IPS DF 4.7 (cell line): Measurements from ENCODE around the gene CD44.
"Not testable (repeated sequence)": the region's sequence is repeated elsewhere in the genome, so short reads cannot be mapped to it uniquely, and the experiment has no call there.

Experiments used
- DNase-seq: peaks from one replicate; pipeline ENCODE4 v3.0.0-alpha.2; 2013; ENCODE audit warnings: low spot score; ENCODE audit errors: extremely low read depth

The CD44 gene

DNA sequence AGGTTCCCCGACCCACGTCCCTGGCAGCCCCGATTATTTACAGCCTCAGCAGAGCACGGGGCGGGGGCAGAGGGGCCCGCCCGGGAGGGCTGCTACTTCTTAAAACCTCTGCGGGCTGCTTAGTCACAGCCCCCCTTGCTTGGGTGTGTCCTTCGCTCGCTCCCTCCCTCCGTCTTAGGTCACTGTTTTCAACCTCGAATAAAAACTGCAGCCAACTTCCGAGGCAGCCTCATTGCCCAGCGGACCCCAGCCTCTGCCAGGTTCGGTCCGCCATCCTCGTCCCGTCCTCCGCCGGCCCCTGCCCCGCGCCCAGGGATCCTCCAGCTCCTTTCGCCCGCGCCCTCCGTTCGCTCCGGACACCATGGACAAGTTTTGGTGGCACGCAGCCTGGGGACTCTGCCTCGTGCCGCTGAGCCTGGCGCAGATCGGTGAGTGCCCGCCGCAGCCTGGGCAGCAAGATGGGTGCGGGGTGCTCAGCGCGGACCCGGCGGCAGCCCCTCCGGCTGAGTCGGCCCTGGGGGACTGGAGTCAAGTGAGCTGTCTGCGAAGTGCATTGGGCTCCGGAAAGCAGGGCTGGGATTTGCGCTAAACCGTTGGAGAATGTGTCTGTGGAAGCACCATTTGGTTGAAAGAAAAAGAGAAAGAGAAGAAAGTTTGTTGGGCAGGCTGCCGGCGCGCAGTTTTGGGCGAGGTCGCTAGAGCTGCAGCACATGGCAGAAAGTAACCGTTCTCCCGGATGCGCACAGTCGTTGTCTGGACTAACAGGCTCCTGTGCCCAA, at the start of gene CD44:
Gene CD44, plus strand, starts transcription at position 229 of the 779 bp plus-strand sequence. Its CDS starts 133 bp downstream, at position 362.
- no peak for DNase-seq

DNA sequence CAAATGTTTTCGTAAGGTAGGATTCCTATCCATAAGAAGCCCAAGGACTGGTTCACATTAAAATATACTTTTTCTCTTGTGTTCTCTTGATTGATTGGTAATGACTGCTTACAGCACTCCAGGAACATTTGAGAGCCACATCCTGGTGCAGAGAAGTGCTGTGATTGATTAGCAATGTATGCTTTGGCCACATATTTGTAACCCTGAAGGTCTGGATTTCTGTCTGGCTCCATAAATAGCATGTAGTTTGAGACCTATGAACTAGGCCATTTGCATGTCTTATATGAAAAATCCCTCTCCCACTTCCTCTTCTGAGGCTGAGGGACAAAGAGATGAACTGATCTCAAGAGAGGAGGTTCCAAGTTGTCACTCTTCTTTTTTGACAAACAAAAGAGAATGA, 49.3 kb upstream of the CD44 start:
- DNase-seq = no peak

DNA sequence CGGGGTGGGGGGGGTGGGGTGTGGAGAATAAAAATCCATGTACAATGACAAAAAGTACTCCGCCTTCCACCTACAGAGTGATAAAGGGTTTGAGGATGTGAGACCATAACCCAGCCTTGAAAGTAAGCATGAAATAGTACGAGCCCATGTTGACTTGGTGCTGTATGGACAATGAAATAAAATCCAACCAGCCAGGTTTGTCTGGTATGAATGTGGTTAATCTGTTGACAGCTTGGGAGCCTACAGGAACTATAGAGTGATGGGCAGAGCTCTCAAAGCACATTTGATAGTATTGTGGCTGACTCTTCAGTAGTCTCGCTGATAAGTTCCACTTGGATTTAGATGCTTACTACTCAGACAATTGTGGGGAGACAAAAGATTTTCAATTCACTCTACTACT, 48.8 kb upstream of the CD44 start:
- no peak for DNase-seq

DNA sequence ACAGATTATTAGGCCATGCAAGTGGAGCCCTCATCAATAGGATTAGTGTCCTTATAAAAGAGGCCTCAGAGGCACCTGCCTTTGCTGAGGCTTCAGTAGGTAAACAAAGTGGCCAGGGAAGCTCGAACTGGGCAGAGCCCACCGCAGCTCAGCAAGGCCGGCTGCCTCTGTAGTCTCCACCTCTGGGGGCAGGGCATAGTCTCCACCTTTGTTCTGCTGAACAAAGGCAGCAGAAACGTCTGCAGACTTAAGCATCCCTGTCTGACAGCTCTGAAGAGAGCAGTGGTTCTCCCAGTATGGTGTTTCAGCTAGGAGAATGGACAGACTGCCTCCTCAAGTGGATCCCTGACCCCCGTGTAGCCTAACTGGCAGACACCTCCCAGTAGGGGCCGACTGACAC, 48.0 kb upstream of the CD44 start:
- not testable (repeated sequence) for DNase-seq

DNA sequence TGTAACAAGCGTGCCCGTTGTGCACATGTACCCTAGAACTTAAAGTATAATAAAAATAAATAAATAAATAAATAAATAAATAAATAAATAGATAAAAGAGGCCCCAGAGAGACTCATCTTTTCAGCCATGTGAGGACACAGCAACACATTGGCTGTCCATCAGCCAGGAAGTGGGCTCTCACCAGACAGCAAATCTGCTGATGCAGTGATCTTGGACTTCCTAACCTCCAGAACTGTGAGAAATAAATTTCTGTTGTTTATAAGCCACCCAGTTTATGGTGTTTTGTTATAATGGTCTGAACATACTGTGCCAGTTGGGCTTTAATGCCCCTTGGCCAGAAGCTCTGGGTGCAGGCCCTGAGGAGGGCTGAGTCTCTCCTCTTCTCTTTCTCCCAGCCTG, 42.2 kb upstream of the CD44 start:
- no peak for DNase-seq

DNA sequence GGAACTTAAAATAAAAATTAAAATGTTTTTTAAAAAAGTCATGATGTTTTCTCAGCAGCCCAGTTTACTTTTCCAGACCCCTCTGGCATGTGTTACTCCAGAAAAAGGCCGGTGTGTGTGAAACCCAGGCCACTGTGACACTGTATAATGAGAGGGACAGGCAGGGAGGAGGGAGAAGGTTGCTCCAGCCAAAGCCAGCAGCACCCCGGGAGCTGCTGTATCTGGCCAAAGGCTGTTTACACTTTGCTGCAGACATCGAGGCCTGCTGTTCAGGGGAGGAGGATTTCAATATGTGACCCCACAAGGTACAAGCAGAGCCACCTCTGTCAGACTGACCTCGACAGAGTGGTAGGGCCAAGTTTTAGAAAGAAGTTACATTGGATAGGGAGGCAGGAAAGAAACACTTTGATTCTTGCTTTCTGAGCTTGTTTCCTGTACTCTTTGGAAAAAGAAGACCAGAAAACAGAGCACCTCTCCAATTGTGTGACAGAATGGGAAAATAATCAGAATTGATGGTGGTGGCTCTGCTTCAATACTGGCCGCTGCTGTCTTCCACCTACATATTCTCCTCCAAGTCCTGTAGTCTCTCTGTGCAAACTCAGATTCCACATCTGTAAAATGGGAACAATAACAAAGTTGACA, 41.0 kb upstream of the CD44 start:
- DNase-seq = no peak

DNA sequence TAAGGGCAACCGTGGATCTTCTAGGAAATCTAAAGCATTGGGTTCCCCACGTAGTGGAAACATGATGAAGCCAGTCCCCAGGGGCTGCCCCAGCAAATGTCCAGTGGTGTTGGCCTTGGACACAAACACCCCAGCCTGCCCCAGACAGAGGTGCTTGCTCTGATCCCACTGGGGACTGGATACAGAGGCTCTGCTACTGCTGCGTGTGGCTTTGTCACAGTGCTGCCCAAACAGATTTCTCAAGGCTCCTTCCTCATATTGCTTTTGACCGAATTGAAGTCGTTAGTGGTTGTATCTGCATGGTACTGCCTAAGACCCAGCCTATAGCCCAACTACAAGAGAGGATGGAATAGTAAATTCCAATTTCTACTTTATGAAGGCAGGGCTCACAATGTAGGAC, 40.1 kb upstream of the CD44 start:
- DNase-seq = no peak

DNA sequence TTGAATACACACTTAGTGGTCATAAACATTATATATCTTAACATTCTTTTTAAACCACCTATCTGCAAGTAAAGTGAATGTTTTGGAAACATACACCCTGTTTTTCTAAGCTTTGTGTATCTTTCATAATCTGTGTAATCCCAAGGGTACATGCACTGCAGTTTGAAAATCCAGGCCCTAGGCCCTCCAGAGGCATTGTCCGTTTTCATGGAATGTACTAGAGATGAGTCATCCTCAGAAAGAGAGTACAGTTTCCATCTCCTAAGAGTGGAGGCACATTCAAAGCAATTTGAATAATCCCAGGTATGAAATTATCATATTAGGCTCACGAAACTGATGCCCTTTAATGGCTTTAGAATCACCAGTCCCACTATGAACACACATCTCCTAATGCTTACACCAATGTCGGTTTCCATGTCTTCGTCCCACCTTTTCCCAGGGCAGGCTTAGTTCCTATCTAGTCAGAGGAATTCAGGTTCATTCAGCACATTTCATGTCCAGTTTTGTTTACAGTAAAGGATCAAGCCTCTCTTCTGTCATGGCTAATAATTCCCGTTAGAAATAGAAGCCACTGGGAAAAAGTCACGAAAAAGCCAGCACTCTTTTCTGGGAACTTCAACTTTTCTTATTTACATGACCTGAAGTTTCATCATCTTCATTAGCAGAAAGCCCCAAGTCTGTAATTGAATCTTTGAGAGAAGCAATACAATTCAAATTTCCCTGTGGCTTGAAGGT, 39.5 kb upstream of the CD44 start:
- no peak for DNase-seq

DNA sequence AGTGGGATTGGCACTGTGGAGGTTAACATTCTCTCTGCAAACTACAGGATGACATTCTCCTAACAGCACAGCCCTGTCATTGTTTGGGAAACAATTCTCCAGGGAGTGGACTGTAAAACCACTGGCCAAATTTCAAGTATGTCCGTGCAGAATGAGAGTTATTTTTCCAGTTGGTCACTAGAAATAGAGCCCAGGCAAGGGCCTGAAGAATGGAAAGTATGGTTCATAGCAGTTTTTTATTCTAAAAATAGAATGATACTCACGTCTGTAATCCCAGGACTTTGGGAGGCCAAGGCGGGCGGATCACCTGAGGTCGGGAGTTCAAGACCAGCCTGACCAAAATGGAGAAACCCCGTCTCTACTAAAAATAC, 39.0 kb upstream of the CD44 start:
- DNase-seq = no peak

DNA sequence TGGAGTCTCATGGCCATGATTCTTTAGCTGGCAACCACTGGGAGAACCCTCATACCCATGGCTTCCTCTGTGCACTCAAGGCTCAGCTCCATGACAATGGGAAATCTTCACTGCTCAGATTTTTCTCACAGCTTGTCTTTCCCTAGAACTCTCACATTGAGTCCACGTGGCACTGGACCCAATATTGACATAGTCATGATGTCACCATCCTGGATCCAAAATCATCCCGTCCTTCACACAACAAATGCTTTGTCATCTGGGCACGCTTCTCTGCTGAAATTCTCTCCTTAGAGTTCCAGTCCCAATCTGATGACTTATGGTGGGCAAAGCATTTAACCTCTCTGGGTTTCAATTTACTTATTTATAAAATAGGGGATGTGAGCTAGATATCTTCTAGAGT, 37.7 kb upstream of the CD44 start:
- DNase-seq = no peak

DNA sequence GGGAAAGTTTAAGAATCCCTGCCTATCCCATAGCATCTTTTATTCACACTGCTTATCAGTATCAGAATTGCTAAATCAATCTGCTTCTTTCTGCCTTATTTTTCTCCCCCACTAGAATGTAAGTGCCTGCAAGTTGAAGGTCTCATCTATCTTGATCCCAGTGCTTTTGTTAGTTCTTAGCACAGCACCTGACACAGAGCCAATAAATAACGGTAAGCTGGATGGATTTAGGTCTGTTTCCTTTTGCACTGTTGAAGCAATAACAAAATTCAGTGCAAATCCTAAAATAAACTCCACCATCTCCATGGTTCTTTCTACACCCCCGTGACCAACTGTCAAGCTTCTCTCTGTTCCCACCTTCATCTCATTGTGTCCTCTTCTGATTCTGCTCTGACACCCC, 36.7 kb upstream of the CD44 start:
- DNase-seq = no peak

DNA sequence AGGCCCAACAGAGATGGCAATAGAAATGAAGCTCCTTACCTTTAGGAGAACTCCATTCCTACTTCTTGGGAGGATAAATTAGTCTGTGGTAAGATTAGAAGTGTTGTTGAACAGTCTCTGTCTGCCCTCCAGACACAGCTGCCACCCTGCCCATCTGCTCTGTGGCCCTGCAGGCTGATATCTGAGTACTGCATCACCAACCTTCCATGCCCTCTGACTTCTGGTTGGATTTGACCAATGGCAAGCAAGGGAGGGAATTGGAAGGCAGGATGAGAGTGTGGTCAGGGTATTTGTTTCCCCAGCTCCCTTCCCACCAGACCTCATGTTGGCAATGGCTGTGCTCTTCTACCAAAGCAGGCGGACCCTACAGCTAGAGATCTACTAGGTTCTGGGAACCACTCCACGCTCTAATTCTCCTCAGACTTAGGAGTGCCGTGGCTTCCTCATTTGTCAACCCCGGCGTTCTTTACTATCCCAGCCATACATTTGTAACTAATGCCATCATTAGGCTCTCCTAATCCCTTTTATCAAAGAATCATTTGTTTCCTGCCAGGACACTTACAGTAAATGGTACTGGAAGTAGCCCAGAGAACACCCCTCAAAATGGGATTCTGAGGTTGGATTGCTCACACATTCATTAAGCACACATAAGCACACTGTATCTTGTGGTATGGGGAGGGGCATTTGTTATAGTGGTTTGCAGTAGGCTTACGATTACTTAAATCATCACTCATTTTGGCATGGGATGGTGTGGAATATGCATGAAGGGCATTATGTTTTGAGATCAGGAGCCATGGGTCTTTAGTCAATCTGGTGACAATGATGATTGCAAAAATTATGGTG, 35.4 kb upstream of the CD44 start:
- no peak for DNase-seq

DNA sequence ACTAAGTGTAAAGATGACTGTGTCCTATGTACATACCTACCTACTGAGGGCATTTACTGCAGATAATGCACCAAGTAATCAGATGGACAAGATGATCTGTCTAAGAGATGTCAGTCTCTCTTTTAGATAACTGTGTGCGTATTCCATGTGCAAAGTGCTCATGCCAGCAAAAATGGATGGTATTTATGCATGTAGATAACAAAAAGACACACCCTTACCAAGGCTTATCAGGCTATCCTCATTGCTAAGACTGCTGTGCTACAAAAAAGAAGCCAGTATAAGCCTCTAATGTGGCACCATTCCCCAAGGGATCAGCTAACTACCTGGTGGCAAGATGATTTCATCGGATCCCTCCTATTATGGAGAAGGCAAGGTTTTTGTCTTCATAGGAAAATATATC, 34.3 kb upstream of the CD44 start:
- no peak for DNase-seq

DNA sequence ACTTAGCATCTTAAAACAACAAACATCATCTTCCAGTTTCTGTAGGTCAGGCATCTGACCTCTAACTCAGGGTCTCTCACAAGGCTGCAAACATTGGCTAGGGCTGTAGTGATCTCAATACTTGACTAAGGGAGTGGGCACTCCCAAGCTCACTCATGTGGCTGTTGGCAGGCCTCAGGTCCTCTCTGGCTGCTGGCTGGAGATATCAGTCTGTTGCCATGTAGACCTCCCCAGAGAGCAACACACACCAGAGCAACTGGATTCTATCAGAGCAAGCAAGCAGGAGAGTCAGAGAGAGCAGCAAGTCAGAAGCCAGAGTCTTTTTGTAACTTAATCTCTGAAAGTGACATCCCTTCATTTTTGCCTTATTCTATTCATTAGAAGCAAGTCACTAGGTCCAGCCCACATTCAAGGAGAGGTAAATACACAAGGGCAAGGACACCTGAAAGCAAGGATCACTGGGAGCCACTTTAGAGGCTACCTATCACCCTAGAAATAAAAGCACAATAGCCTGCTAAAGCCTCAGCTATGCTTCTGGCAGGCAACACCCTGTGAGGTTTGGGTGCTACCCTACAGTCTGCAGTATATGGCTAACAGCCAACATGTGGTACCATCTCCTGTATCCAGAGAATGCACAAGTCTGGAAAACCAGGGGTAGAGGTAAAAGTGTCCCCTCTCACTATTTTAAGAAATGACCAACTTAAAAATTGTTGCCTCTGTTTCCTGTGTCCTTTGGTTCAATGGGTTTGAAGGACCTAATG, 33.5 kb upstream of the CD44 start:
- DNase-seq = no peak

DNA sequence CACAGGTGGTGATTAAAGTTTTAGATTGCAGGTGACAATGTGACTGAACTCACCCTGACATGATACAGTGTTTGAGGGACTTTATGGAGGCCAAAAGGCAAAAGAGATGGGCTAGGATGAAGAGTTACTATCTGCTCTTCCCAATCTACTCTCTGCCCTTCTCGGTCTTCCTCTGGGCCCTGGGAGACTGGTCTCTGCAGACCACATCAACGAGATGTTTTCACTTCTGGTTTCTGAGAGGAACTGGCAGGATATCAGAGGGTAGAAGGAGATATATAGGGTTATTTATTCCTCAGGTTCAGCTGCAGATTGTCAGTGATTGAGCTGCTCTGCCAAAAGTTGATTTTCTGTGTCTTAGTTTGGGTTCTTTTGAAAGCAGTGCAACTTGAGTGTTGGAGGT, 32.4 kb upstream of the CD44 start:
- DNase-seq = no peak

DNA sequence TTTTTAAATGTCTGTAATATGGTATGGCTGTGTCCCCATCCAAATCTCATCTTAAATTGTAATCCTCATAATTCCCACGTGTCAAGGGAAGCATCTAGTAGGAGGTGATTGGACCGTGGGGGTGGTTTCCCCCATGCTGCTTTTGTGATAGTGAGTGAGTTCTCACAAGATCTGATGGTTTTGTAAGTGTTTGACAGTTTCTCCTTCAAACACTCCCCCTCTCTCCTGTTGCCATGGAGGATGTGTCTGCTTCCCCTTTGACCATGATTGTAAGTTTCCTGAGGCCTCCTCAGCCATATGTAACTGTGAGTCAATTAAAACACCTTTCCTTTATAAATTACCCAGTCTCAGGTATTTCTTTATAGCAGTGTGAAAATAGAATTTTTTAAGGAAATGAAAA, 31.1 kb upstream of the CD44 start:
- DNase-seq = no peak

DNA sequence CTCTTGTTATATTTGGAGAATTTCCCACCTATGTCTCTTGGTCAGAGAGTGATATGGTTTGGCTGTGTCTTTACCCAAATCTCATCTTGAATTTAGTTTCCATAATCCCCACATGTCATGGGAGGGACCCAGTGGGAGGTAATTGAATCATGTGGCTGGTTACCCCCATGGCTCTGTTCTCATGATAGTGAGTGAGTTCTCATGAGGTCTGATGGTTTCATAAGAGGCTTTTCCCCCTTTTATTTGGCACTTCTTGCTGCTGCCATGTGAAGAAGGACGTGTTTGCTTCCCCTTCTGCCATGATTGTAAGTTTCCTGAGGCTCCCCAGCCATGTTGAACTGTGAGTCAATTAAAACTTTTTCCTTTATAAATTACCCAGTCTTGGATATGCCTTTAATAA, 30.6 kb upstream of the CD44 start:
- not testable (repeated sequence) for DNase-seq

DNA sequence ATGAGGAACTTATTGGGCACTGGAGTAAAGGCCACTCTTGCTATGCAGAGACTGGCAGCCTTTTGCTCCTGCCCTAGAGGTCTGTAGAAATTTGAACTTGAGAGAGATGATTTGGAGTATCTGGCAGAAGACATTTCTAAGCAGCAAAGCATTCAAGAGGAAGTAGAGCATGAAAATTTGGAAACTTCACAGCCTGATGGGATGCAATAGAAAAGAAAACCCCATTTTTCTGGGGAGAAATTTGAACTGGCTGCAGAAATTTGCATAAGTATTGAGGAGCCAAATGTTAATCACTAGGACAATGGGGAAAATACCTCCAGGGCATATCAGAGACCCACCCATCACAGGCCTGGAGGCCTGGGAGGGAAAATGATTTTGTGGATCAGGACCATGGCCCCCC, 29.9 kb upstream of the CD44 start:
- no peak for DNase-seq

DNA sequence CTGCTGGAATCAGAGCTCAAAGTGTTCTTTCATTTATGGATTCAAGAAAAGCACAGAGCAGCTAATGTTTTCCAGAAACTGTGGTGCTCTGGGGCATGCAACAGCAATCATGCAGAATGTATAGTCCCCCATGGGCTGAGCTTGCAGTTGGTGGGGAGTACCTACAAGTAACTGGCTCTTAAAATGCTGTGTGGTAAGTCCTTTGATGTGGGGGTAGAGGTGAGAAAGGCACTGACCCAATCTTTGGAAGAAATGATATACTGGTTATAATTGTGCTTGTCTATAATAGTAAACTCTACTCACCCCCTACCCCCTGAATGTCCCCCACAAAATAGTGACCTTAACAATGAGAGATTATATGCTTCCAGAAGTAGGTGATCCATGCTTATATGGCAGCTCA, 29.1 kb upstream of the CD44 start:
- DNase-seq = no peak

DNA sequence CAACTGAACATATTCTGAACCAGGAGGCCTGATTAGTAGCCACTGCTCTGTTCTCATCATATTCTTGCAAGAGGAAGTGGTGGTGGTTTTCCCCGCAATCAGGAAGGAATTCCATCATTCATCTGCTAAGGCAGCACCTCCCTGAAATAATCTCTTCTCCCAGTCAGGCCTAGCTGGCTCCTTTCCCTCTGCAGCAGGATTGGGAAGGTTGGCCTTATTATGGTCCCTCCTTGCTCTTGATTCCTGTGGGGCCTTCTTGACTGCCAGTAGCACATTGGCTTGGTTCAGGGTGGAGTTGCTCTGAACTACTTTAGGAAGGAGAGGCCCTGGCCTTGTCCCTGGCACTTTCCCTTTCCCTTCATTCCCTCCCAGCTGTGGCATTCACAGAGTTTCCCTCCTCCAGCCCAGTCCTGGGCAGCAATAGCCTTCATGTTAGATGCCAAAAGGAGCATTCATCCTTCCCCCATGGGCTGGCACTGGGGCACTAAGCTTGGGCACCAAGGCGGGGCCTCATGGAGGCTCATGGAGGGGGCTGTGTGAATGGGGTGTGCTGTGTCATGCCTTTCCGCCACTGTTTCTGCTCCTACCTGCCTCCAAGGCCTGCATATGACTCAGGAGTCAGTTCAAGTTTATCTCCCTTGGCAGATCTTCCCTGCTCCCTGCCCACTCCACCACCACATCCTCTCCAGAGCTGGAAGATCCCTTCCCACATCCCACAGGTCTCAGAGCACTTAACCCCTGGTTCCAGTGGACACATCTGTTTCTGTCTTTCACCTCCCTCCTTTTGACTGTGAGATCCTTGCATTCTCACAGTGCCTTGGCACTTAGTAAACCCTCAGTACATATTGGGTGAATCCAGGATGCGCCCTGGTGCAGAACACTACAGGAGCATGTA, 27.6 kb upstream of the CD44 start:
- no peak for DNase-seq
